H54 (cell line): ENCODE results near the gene RBFA.
"Not testable (repeated sequence)": the region's sequence is repeated elsewhere in the genome, so short reads cannot be mapped to it uniquely, and the experiment has no call there.

Experiments
- DNase-seq: peaks from one replicate; pipeline ENCODE4 v3.0.0; 2011; ENCODE audit warnings: low spot score, mixed read lengths; ENCODE audit not compliant: insufficient read length
- FAIRE-seq: peaks from 3 replicates; lab custom pipeline; 2011; peaks lifted over from hg19 to GRCh38; lab: Jason Lieb, UNC
- POLR2A ChIP-seq: IDR thresholded peaks from 2 replicates; pipeline ENCODE4 v1.6.1; 2011; ENCODE audit warnings: low read depth, mild to moderate bottlenecking, low read length

RBFA gene

DNA sequence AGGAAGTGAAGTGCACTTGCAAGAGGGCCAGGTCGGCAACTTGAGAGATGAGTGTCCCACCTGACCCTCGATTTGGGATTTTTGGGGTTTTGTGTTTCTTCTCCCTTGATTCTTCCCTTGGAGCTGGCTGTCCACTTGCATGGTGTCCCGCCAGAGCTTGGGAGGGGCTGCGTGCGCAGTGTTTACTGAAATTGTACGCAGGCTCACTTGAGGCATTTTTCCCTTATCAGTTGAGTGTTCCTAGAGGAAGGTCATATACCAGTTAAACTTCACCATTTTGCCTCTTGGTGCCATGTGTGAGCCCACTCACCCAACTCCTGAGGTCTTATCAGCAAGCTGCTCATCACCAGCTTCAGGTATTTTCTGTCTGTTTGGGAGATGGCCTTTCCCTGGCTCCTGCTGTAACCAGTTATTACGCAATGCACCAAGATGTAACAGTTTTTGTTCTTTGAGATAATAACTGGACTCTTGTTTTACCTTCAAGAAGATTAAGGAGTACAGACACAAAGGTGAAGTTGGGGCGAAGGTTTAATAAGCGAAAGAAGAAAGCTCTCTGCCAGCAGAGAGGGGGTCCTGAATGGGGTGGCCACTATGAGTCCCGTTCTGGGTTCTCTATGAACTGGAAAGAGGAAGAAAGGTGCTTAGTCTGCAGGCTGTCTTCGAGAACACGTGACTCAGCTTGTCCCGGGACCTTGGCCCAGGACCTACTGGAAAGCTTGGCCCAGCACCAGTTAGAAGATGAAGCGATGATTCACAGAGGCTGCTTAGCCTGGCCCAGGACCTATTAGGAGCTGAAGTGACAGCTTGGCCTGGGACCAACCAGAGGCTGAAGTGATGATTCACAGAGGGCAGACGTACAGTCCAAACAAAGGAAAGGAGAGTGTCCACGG, 24.3 kb upstream of the RBFA start:
- FAIRE-seq (peak; percentile 93), DNase-seq (peak; percentile 43)
- TF ChIP-seq POLR2A: no peak

DNA sequence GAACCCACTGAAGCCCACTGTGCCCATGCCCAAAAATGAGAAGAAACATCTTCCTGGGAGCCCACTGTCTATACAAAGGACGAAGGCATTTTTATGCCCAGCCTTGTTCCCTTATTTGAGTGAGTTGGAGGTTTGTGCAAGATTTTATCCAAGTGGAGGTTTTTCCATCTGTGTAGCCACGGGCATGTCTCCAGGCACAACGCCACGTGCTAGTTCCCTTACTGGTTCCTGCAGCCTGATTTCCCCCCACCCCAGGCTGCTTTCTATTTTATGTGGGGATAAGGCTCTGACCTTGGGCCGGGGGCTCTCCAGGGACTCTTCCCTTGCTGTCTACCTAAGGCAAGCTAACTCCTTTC, 23.7 kb upstream of the RBFA start:
- no peak for TF ChIP-seq POLR2A
- FAIRE-seq: no peak
- no peak for DNase-seq

DNA sequence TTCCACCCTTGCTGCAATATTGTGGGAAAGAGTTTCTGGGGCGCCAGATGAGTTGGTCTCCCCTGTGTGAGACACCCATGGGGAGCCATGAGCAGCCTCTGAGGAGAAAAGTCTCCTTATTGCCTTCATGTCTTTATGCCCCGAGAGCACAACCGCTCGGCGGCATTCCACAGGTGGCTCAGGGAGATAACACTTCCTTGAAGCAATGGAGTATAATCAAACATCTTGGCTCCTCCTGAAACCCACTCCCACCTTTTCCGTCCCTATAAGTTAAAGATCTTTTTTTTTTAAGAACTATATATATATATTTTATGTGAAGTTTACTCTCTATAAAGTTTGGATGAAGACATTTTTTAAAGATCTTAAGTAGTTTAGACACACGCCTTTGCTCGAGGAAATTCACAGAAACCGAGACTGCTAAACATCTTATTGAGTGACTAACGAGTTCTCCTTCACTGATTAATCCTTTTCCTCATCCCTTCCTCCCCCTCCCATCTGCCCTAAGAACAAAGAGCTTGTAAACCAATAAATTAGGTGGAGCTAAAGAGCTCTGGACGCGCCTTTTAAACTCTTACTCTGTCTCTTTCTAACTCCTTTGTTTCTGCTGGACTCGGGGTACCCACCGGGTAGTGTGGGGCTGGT, 22.6 kb upstream of the RBFA start:
- not testable (repeated sequence) for FAIRE-seq, DNase-seq

DNA sequence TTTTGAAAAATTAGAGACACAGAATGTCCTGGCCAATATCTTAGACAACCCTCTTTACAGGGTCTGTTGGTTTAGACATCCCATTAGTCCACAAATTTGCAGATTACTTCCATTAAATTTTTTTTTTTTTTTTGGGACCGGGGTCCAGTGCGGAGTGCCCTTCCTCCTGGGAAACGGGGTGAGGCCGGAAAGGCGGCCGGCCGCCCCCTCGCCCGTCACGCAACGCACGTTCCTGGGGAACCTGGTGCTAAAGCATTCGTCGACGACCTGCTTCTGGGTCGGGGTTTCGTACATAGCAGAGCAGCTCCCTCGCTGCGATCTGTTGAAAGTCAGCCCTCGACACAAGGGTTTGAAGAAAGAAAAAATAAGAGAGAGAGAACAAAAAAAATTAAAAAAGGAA, 21.5 kb upstream of the RBFA start:
- TF ChIP-seq POLR2A: no peak
- no peak for FAIRE-seq
- DNase-seq: no peak

DNA sequence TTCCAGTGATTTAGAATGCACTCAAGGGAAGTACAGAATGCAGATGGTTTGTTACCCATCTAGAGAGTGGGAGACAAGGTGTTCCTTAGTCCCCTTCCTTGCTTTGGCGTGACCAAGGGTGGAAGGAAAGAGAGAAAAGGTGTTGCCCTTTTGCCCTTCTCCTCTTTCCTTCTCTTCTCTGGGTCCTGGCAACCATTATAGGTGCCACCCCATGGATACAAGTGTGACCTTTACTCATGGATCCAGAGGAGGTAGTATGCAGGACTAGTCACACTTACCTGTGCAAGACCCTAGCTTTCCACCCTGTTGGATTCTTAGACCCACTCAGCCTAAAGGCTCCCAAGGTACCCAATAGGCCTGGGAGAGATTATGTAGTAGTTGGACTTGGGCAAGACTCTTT, 11.6 kb upstream of the RBFA start:
- no peak for FAIRE-seq
- DNase-seq: no peak
- no peak for TF ChIP-seq POLR2A

DNA sequence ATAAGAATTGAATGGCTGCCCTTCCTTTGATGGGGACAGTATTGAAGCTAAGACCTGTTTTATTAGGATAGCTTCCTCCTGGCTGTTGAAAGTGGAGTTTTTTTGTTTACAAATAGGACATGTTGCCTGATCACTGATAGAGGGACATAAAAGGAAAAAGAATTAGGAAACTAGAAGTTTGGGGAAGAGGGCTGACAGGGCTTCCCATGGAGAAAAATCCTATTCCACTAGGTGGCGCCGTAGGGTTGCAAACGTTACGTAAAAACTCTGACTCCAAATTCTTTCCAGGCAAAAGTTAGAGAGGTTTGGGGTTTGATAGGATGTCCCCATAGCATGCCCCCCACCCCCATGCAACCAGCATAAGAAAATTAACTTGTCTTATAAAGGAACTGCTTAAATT, 11.1 kb upstream of the RBFA start:
- DNase-seq: no peak
- no peak for TF ChIP-seq POLR2A
- no peak for FAIRE-seq

DNA sequence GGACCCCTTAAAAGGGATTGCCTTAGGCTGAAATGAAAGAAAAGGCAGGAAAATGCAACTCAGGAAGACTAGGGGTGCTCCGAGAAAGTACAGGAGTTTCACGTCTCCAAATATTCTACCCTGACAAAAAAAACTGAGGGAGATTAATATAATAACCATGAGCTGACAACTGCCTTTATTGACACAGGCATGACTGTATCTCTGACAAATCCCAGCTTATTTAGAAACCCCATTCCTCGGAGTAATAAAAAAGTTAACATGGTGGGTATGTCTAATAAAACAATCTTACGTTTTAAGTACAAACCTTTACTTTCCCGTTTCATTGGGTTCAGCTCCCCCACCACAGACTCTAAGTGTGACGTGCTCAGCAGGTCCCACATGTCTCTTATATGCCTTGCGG, 7.9 kb upstream of the RBFA start:
- no peak for TF ChIP-seq POLR2A
- FAIRE-seq (no peak), DNase-seq (no peak)

DNA sequence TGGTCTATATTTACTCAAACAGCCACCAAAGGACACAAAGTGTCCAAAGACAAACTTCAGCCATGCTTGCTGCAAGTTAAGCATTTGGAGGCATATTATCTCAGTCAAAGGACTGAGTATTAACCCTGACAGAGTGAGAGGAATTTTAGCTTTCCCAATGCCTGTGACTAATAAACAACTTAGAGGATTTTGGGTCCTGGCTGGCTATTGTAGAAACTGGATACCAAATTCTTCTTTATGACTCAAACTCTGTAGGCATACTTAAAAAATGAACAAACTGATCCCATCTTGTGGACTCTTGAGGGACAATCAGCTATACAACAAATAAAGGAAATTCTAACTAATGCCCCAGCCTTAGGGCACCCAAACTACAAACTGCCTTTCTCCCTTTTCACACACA, 6.5 kb upstream of the RBFA start:
- not testable (repeated sequence) for DNase-seq, FAIRE-seq

DNA sequence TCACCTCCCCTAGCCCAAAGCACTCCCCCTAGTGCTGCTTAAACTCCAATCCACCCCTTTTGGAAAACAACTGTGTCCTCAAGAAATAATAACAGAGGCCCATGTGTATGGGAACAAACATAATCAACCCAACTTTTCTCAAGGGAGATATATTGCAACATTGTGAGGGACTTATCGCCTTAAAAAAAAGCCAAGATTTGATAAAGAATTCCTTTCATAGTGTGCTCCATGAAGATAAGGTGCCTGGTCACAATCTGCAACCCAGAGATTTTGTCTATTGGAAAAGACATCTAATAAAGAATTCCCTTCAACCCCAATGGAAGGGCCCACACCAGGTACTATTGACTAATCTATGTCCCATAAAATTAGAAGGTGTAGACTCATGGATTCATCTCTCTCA, 4.5 kb upstream of the RBFA start:
- FAIRE-seq: no peak
- no peak for DNase-seq
- TF ChIP-seq POLR2A: no peak

- no peak for FAIRE-seq
- peak; percentile 37 for DNase-seq
- TF ChIP-seq POLR2A: no peak
These were observed 810 bp upstream of the RBFA start for GRCh38 chr18:80033181-80034067.

GRCh38 chr18:80034852-80035406, 695 bp downstream of the RBFA start:
- FAIRE-seq (no peak), DNase-seq (no peak)
- no peak for TF ChIP-seq POLR2A

- no peak for TF ChIP-seq POLR2A
- FAIRE-seq (no peak), DNase-seq (no peak)
These were observed 1.8 kb downstream of the RBFA start for GRCh38 chr18:80035997-80036396.

GRCh38 chr18:80037300-80037699, 3.1 kb downstream of the RBFA start:
- FAIRE-seq: no peak
- no peak for TF ChIP-seq POLR2A
- no peak for DNase-seq

- TF ChIP-seq POLR2A: no peak
- DNase-seq: no peak
- no peak for FAIRE-seq
These were observed 3.8 kb downstream of the RBFA start for GRCh38 chr18:80037869-80038630.
